Jurkat, Clone E6-1 (cell line): ENCODE measurements around the gene CAPZA2.
"Not testable (repeated sequence)": the region's sequence is repeated elsewhere in the genome, so short reads cannot be mapped to it uniquely, and the experiment has no call there.

Experiments used
- DNase-seq: peaks from one replicate; pipeline ENCODE4 v3.0.0-alpha.2; 2011; ENCODE audit warnings: low read depth, low spot score
- H3K4me3 ChIP-seq: 2 replicates; pipeline ENCODE4 v1.5.1; 2011; ENCODE audit warnings: mild to moderate bottlenecking, low read length, control low read depth, moderate library complexity

CAPZA2 gene

GRCh38 chr7:116906391-116906790, 44.0 kb downstream of the CAPZA2 start:
- DNase-seq: no peak
- H3K4me3 ChIP-seq: no peak overlapping the region

GRCh38 chr7:116910383-116910782, 48.0 kb downstream of the CAPZA2 start:
- no peak overlapping the region for H3K4me3 ChIP-seq

DNA sequence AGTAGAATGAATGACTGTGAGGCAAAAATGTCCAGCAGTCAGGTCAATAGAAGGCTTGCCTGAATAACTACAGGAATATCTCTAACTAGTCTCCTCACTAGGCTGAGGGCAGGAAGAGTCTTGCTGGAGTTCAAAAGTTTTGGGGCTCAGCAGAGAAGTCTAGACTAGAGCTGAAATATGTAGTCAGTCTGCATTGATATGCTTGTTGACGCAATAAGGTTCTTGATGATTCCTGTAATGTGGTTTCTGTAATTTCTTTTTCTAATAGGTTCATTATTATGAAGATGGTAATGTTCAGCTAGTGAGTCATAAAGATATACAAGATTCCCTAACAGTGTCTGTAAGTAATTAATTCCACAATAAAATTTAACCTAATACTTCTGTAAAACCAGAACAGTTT, 49.4 kb downstream of the CAPZA2 start:
- no peak for DNase-seq

More at GRCh38 chr7:116910383-116910782, 48.0 kb downstream of the CAPZA2 start:
- no peak for DNase-seq

DNA sequence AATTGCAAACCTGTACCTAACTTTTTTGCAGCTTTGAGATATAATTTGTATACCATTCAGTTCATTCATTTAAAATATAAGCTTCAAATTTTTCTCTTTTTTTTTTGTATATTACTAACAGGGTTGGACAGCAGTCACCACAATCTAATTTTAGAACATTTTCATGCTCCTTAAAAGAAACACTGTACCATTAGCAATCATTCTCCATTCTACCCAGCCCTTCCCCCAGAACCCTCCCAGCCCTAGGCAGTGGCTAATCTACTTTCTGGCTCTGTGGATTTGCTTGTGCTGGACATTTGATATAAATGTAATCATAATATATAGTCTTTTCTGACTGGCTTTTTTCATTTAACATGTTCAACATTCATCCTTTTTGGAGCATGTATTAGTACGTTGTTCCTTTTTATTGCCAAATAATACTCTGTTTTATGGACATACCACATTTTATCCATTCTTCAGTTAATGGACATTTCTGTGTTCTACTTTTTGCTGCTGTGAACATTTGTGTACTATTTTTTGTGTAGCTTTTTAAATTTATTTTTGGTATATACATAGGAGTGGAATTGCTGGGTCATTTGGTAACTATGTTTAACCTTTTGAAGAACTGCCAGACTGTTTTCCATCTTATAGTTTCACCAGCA, 50.0 kb downstream of the CAPZA2 start:
- DNase-seq: no peak
- H3K4me3 ChIP-seq: no peak overlapping the region

More for the DNA sequence above, 49.4 kb downstream of the CAPZA2 start:
- no peak overlapping the region for H3K4me3 ChIP-seq

DNA sequence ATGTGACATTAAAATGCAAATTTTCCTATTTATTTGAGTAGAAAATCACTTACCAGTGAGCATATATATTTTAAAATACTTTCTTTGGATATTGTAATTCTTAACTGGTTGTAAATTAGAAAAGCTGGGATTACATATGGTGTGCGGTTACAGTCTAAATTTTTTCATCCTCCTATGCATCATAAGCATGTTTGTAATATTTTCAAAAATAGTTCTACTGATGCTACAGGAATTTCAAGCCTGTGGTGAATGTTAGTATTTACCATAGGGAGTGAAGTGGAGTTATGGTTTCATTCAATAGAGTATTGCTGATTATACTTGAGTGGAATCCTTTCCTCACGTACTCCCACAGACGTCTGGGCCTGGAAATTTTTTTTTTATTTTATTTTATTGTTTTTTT, 56.3 kb downstream of the CAPZA2 start:
- no peak for DNase-seq
- H3K4me3 ChIP-seq: no peak overlapping the region

DNA sequence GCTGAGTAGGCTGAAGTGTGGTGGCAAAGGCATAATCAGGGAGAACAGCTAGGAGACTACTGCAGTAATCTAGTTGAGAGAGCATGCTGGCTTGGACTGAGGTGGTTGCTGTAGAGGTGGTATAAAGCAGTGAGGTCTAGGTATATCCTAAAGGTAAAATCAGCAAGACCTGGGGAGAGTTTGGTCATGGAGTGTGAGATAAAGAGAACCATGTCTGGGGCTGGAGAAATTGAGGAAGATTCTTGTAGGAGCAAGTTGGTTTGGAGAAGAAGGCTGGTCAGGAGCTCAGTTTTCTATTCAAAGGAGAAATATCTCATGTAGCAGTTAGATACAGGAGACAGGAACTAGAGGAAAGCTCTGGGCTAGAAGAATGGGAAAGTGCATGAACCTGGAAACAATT, 58.0 kb downstream of the CAPZA2 start:
- no peak overlapping the region for H3K4me3 ChIP-seq
- no peak for DNase-seq

DNA sequence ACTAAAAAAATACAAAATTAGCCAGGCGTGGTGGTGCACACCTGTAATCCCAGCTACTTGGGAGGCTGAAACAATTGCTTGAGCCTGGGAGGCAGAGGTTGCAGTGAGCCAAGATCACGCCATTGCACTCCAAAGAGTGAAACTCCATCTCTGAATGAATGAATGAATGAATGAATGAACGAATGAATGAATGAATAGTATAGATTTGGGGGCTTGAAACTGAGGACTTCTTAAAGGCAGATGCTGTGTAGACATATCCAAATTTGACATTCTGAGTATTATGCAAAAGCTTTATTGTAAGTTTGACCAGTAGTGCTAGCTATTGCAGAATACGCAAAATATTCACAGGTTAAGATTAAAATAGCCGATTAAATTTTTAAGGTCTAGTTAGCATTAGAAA, 60.2 kb downstream of the CAPZA2 start:
- no peak for DNase-seq

GRCh38 chr7:116924741-116925140, 62.4 kb downstream of the CAPZA2 start:
- DNase-seq: no peak
- no peak overlapping the region for H3K4me3 ChIP-seq

More for the DNA sequence above, 60.2 kb downstream of the CAPZA2 start:
- H3K4me3 ChIP-seq: no peak overlapping the region

DNA sequence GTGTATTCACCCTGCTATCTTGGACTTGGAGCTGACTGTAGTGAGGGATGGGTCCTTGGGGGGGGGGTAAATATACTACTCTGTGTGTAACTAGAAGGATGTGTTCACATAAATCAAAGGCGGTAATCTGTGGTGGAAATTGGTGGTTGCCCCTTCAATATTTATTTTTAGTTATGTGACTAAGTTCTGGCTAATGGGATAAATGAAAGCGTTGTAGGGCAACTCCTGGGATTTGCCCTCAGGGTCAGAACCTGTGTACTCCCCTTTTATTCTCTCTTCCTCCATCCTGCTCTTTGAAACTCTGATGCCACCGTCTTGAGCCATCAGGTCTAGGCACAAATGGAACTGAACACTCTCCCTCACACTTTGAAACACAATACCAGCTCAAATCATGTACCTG, 66.6 kb downstream of the CAPZA2 start:
- no peak for DNase-seq
- H3K4me3 ChIP-seq: no peak overlapping the region

- H3K4me3 ChIP-seq: no peak overlapping the region
- peak; percentile 65 for DNase-seq
These were observed 67.8 kb downstream of the CAPZA2 start for GRCh38 chr7:116929914-116930913.

- H3K4me3 ChIP-seq: no peak overlapping the region
- DNase-seq: no peak
These were observed 70.2 kb downstream of the CAPZA2 start for GRCh38 chr7:116932566-116932965.

DNA sequence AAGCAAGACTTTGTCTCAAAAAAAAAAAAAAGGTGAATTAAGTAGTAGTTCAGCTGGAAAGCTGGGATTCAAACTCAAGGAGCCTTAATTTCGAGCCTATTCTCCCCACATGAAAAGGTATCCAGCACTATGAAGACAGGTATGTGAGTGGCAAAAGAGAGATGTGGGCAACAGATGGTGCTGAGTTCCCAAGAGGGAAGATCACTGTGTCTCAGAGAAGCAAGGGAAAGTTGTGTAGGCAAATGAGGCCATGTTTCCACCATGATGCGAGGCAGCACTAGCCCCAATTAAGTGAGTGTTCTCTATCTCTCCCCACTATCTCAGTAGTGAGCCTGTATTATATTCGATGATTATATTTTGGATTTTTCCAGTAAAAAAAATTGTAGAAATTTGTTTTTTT, 71.1 kb downstream of the CAPZA2 start:
- no peak overlapping the region for H3K4me3 ChIP-seq
- DNase-seq: no peak

GRCh38 chr7:116934580-116934979, 72.2 kb downstream of the CAPZA2 start:
- no peak overlapping the region for H3K4me3 ChIP-seq
- no peak for DNase-seq

GRCh38 chr7:116936844-116937243, 74.5 kb downstream of the CAPZA2 start:
- not testable (repeated sequence) for DNase-seq, H3K4me3 ChIP-seq

- DNase-seq: no peak
- no peak overlapping the region for H3K4me3 ChIP-seq
These were observed 76.3 kb downstream of the CAPZA2 start for GRCh38 chr7:116938678-116939077.

- DNase-seq: no peak
These were observed 78.4 kb downstream of the CAPZA2 start for GRCh38 chr7:116940689-116941370.

GRCh38 chr7:116942504-116942903, 80.1 kb downstream of the CAPZA2 start:
- DNase-seq: no peak
- no peak overlapping the region for H3K4me3 ChIP-seq

More at GRCh38 chr7:116940689-116941370, 78.4 kb downstream of the CAPZA2 start:
- H3K4me3 ChIP-seq: no peak overlapping the region

DNA sequence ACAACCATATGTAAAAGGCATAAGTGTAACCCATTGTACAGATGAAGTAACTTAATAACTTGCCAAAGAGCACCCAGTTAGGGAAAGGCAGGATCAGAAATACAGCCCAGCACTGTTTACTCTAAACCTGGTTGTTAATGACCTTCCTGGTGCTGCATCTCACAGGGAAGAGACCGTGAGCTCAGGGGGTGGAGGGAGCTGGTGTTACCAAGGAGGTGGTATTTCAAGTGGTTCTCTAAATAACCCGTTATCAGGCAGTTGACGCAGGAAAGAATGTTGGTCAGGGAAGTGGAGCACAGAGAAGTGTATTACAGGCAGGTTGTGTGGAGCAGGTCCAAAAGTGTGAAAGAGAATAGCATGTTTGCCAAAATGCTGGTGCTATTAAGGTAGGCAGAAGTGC, 86.5 kb downstream of the CAPZA2 start:
- DNase-seq: no peak
- no peak overlapping the region for H3K4me3 ChIP-seq

DNA sequence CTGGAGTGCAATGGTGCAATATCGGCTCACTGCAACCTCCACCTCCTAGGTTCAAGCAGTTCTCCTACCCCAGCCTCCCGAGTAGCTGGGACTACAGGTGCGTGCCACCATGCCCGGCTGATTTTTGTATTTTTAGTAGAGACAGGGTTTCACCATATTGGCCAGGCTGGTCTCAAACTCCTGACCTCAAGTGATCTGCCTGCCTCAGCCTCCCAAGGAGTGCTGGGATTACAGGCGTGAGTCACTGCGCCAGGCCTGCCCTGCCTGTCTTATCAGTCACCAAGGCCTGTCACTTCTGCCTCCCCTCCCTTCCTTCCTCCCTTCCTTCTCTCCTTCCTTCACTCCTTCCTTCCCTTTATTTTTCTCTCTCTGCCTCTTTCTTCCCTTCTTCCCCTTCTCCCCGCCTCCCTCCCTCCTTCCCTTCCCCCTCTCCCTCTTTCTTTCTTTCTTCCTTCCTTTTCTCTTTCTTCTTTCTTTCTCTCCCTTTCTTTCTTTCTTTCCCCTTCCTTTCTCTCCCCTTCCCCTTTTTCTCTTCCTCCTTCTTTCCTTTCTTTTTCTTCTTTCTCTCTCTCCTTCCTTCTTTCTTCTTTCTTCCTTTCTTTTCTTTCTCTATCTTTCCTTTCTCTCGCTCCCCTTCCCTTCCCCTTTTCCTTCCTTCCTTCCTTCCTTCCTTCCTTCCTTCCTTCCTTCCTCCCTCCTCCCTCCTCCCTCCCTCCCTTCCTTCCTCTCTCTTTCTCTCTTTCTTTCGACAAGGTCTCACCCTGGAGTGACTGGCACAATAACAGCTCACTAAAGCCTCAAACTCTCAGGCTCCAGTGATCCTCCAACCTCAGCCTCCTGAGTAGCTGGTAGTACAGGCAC, 87.8 kb downstream of the CAPZA2 start:
- H3K4me3 ChIP-seq: no peak overlapping the region
- DNase-seq: no peak
